Activated naive CD8-positive, alpha-beta T cell treated with anti-CD3 and anti-CD28 coated beads for 36 hours (primary cell): ENCODE measurements around the gene GPBP1. TPM values are rescaled to one million over a fixed set of nuclear protein-coding genes. Genes with fewer than 3 reads are reported as not detected.
"Not testable (repeated sequence)": the region's sequence is repeated elsewhere in the genome, so short reads cannot be mapped to it uniquely, and the experiment has no call there.

Experiments used
- DNase-seq: peaks from one replicate; pipeline ENCODE4 v3.0.0; 2021
- H3K27ac Mint-ChIP-seq: one replicate; pipeline ENCODE4 v1.8.0; 2022; ENCODE audit warnings: mild to moderate bottlenecking, moderate library complexity, mixed read lengths
- H3K27me3 Mint-ChIP-seq: one replicate; pipeline ENCODE4 v1.8.0; 2022; ENCODE audit warnings: mild to moderate bottlenecking, mixed read lengths
- H3K36me3 Mint-ChIP-seq: one replicate; pipeline ENCODE4 v1.8.0; 2021; ENCODE audit warnings: mild to moderate bottlenecking, mixed read lengths
- H3K4me1 Mint-ChIP-seq: one replicate; pipeline ENCODE4 v1.8.0; 2021; ENCODE audit warnings: mixed read lengths
- H3K4me3 Mint-ChIP-seq: one replicate; pipeline ENCODE4 v1.8.0; 2022; ENCODE audit warnings: mild to moderate bottlenecking, moderate library complexity, mixed read lengths
- H3K9me3 Mint-ChIP-seq: one replicate; pipeline ENCODE4 v1.8.0; 2022; ENCODE audit warnings: mixed read lengths
- total RNA-seq, 2 experiments: library from RNA; stranded (reverse); gene quantifications; one replicate each; pipeline ENCODE4 v1.2.3, GENCODE V29; 2021

The GPBP1 gene
- total RNA-seq, 2 experiments from 2014 or later, result 82.2 to 84.6 TPM

DNA sequence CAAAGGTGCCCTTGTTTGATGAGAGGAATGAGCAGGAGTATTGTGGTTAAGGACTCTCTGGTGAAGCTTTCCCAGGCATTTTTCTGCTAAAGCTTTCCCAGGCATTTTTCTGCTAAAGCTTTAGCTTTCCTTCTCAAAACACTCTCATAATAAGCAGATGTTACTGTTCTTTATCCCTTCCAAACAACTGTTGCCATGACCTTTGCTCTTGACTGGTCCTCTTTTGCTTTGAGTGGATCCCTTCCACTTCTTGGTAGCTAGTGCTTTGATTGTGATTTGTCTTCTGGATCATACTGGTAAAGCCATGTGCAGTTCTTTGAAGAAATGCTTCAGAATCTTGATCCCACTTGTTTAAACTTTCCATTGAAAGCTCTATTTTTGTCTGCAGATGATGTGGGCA lies 85.8 kb downstream of the GPBP1 start:
- Mint-ChIP-seq H3K36me3 (peaks cover 53% of the 10 kb centered on the region), H3K27me3 (no peaks in the 10 kb centered on the region)

DNA sequence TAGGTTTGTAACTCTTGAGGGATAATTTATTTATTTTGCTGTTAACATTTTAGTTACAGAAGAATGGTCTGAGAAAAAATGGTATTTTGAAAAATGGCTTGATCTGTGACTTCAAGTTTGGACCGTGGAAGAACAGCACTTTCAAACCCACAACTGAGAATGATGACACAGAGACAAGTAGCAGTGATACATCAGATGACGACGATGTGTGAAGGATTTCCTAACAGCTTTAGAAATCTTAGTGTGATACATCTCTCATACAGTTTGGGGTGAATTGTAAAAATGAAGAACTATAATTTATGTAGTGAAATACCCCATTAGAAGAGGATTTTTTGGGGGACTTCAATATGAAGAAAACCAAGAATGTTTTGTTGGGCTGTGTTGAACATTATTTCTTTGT lies 88.7 kb downstream of the GPBP1 start:
- H3K4me3 Mint-ChIP-seq, result no peak overlapping the region
- DNase-seq, result no peak

More for the DNA sequence above, 85.8 kb downstream of the GPBP1 start:
- DNase-seq, result no peak
- Mint-ChIP-seq H3K4me3 (no peak overlapping the region), H3K4me1 (peaks cover 38% of the 10 kb centered on the region), H3K27ac (peak overlapping the region; percentile 81), H3K9me3 (no peaks in the 10 kb centered on the region)

DNA sequence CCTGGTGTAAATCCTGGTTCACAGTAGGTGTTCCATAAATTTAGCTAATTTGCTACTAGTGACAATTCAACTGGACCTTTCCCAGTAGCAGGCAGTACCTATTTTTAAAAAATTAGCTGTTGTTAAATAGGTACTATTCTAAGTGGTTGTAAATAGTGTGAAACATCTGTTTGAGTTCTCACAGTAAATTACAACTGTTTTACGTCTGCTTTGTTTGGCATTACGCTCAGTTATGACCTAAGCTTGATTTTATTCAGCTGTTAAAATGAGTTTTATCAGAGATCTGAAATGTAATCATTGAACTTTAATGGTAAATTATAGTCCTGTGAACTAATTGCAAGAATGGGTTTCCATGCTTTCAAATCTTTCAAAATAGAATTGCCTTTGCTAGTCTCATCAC lies 93.9 kb downstream of the GPBP1 start:
- Mint-ChIP-seq H3K9me3 (no peaks in the 10 kb centered on the region), H3K4me3 (no peak overlapping the region), H3K36me3 (peaks cover 7% of the 10 kb centered on the region), H3K4me1 (peaks cover 6% of the 10 kb centered on the region), H3K27me3 (no peaks in the 10 kb centered on the region), H3K27ac (no peak overlapping the region)
- DNase-seq, result no peak

More for the DNA sequence above, 88.7 kb downstream of the GPBP1 start:
- Mint-ChIP-seq H3K9me3 (no peaks in the 10 kb centered on the region), H3K27ac (no peak overlapping the region), H3K36me3 (peaks cover 48% of the 10 kb centered on the region), H3K4me1 (peaks cover 30% of the 10 kb centered on the region), H3K27me3 (no peaks in the 10 kb centered on the region)

DNA sequence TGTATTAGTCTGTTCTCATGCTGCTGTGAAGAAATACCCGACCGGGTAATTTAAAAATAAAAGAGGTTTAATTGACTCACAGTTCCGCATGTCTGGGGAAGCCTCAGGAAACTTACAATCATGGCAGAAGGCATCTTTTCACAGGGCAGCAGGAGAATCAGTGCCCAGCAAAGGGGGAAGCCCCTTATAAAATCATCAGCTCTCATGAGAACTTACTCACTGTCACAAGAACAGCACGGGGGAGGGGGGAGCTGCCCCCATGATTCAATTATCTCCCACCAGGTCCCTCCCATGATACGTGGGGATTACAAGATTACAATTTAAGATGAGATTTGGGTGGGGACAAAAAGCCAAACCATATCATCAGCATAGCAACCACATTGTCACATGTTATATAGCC lies 102.5 kb downstream of the GPBP1 start:
- Mint-ChIP-seq H3K9me3 (no peaks in the 10 kb centered on the region), H3K27me3 (peaks cover 4% of the 10 kb centered on the region), H3K4me3 (no peak overlapping the region), H3K27ac (no peak overlapping the region), H3K36me3 (no peaks in the 10 kb centered on the region), H3K4me1 (peaks cover 4% of the 10 kb centered on the region)
- DNase-seq, result peak; percentile 4

DNA sequence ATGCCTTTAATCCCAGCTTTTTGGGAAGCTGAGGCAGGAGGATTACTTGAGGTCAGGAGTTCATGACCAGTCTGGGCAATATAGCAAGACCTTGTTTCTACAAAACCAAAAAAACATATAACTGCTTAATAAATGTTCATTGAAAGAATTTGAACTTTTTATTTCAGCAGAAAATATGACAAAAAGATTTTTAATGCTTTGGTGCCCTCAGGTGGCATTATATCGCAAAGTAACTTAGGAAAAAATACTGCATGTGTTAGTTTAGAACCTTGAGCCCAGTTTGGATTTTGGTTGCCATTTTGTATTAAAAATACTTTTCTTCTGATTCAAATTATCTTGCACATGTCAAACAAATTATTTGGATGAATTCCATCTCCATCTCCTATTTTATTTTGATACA lies 103.2 kb downstream of the GPBP1 start:
- Mint-ChIP-seq H3K9me3 (no peaks in the 10 kb centered on the region), H3K36me3 (no peaks in the 10 kb centered on the region), H3K4me1 (peaks cover 4% of the 10 kb centered on the region), H3K27ac (no peak overlapping the region), H3K27me3 (peaks cover 4% of the 10 kb centered on the region), H3K4me3 (no peak overlapping the region)
- no peak for DNase-seq

DNA sequence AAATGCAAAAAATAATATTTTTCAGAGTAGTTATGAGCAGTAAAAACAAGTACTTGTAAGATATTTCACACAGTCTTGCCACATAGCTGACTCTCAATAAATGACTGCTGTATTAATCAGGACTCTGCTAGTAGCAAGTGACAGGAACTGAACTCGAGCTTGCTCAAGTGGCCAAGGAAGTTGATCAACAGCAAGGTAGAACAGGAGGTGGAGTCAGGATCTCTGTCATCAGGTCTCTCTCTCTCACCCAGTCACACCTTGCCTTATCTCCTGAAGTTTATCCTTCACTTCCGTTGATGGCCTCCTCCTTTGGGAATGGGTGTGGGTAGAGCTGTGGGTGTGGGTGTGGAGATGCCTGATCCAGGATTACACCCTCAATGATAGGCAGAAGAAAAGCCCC lies 107.0 kb downstream of the GPBP1 start:
- Mint-ChIP-seq H3K27ac (no peak overlapping the region), H3K27me3 (peaks cover 4% of the 10 kb centered on the region), H3K36me3 (peaks cover 3% of the 10 kb centered on the region), H3K4me3 (no peak overlapping the region), H3K9me3 (peaks cover 3% of the 10 kb centered on the region), H3K4me1 (peaks cover 4% of the 10 kb centered on the region)
- DNase-seq, result no peak

DNA sequence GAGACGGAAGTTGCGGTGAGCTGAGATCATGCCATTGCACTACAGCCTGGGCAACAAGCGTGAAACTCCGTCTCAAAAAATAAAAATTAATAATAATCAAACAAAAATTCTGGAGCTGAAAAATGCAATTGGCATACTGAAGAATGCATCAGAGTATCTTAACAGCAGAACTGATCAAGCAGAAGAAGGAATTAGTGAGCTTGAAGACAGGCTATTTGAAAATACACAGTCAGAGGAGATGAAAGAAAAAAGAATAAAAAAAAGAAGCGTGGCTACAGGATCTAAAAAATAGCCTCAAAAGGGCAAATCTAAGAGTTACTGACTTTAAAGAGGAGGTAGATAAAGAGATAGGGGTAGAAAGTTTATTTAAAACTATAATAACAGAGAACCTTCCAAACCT lies 111.2 kb downstream of the GPBP1 start:
- H3K9me3 Mint-ChIP-seq, H3K4me1 Mint-ChIP-seq, H3K4me3 Mint-ChIP-seq, H3K36me3 Mint-ChIP-seq, DNase-seq, H3K27ac Mint-ChIP-seq: not testable (repeated sequence)
- peaks cover 10% of the 10 kb centered on the region for H3K27me3 Mint-ChIP-seq

DNA sequence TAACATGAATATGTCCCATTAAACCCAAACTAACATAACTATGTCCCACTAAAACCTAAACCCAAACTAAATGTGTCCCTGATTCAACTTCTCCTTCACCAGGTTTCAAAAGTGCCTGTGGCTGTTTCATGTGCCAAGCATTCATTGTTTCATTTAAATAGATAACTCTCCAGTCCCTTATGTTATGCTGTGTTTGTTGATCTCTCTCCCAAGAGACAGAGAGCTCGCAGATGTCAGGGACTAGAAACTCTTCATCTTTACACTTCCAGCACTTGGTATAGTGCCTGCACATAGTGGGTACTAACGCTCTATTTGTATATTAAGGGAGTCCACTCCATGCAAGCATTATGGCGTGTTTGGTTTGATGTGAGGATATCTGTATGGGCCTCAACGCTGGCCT lies 118.0 kb downstream of the GPBP1 start:
- Mint-ChIP-seq H3K4me3 (no peak overlapping the region), H3K27me3 (peaks cover 4% of the 10 kb centered on the region), H3K9me3 (no peaks in the 10 kb centered on the region), H3K36me3 (no peaks in the 10 kb centered on the region), H3K27ac (no peak overlapping the region), H3K4me1 (no peaks in the 10 kb centered on the region)
- DNase-seq, result no peak

DNA sequence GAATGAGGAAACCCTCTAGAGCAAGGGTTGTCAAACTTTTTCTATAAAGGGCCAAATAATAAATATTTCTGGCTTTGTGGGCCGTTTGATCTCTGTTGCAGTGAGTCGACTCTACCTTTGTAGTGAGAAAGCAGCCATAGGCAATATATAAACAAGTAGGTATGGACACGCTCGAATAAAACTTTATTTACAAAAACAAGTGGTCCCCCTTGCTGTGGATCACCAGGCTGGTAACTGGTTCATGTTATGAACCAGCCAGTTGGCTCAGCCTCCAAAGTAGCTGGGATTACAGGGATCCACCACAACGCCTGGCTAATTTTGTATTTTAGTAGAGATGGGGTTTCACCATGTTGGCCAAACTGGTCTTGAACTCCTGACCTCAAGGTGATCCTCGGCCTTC lies 118.5 kb downstream of the GPBP1 start:
- Mint-ChIP-seq H3K27ac (no peak overlapping the region), H3K4me3 (no peak overlapping the region), H3K27me3 (peaks cover 4% of the 10 kb centered on the region), H3K4me1 (no peaks in the 10 kb centered on the region), H3K36me3 (no peaks in the 10 kb centered on the region), H3K9me3 (no peaks in the 10 kb centered on the region)
- DNase-seq, result no peak

DNA sequence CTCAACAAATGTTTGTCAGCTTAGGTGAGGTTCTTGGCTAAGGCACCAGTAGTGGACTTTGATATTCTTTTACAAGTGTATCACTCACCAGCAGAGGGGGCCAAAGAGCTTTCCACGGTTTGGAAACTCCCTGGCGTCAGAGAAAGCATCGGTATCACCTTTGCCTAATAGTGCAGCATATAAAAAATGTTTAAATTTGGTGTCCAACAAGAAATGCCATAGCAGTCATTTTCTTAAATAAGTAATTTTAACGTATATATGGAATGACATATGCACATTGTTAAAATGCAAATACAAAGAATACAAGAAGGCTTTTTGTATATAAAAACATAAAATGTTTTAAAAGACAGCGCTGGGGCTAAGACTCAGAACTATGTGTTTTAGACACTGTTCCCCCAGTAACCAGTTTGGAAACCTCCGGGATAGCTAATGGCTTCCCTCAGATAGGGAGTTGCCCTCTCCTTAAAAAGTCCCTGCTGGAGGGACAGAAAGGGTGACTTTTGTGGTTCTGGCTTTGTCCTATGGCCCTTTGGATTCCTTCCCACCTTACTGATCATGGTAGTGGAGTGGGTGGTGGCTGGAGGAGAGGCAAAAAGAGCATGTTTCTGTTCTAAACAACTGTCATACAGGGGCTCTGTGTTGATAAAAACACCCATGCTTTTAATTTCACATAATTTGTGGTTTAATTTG lies 124.6 kb downstream of the GPBP1 start:
- H3K36me3 Mint-ChIP-seq, result no peaks in the 10 kb centered on the region
- H3K4me1 Mint-ChIP-seq, result peaks cover 25% of the 10 kb centered on the region
- no peak overlapping the region for H3K4me3 Mint-ChIP-seq
- H3K9me3 Mint-ChIP-seq, result no peaks in the 10 kb centered on the region
- peak overlapping the region; percentile 36 for H3K27ac Mint-ChIP-seq
- no peaks in the 10 kb centered on the region for H3K27me3 Mint-ChIP-seq
- DNase-seq, result peak; percentile 66

DNA sequence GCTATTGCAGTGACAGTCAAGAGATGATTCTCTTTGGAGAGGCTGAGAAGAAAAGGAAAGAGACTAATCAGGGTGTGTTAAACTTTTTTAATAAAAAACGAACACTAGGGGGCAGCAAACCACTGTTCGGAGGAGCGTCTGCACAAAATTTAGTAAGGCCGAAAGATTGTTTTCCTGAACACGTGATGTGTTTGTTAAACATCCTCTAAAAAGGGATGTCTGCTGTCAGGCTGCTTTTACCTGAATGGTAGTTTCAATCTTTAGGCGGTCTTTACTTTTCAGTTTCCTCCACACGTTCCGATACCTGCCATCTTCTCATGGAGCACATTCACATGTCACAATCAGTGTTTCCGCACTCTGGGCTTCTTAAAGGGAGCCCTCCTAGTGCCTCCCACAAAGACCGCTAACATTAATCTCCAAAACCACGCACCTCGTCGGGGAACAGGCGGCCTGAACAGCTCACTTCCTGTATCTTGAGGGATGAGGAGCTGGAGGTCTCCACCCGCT lies 125.2 kb downstream of the GPBP1 start:
- Mint-ChIP-seq H3K27me3 (no peaks in the 10 kb centered on the region), H3K36me3 (no peaks in the 10 kb centered on the region), H3K9me3 (no peaks in the 10 kb centered on the region), H3K4me3 (no peak overlapping the region), H3K4me1 (peaks cover 26% of the 10 kb centered on the region), H3K27ac (peak overlapping the region; percentile 36)
- DNase-seq, result peak; percentile 40

DNA sequence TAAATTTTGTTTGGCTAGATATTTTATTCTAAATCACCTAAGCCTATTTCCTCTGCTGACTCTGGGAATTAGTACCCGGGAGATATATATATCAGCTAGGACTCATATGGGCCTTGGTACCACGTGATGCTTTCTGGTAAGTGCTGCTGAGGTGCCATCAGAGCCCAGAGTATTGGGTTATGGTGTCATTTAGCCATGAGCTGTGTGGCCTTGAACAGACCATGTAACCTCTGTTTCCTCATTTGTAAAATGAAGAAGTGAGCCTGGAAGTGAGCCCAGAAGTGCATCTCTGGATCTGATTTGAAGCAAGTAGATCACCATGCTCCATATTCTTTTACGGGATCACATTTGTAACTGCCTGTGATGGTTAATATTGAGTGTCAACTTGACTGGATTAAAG lies 126.1 kb downstream of the GPBP1 start:
- Mint-ChIP-seq H3K36me3 (no peaks in the 10 kb centered on the region), H3K27ac (no peak overlapping the region), H3K27me3 (no peaks in the 10 kb centered on the region), H3K4me3 (no peak overlapping the region), H3K4me1 (peaks cover 26% of the 10 kb centered on the region), H3K9me3 (no peaks in the 10 kb centered on the region)
- no peak for DNase-seq

DNA sequence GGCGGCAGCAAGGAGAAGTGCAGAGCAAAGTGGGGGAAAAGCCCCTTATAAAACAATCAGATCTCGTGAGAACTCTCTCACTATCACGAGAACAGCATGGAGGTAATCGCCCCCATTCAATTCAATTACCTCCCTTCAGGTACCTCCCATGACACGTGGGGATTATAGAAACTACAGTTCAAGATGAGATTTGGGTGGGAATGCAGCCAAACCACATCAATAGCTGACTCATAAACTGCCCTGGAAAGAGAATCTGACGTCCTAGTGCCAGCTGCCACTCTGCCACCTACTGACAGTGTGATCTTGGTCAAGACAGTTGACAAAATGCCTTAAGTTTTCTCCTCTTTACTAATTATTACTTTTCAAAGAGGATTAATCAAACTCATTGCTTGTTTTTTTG lies 128.3 kb downstream of the GPBP1 start:
- DNase-seq, result peak; percentile 53
- Mint-ChIP-seq H3K9me3 (peaks cover 7% of the 10 kb centered on the region), H3K36me3 (no peaks in the 10 kb centered on the region), H3K4me3 (no peak overlapping the region), H3K4me1 (peaks cover 26% of the 10 kb centered on the region), H3K27me3 (peaks cover 3% of the 10 kb centered on the region), H3K27ac (no peak overlapping the region)

DNA sequence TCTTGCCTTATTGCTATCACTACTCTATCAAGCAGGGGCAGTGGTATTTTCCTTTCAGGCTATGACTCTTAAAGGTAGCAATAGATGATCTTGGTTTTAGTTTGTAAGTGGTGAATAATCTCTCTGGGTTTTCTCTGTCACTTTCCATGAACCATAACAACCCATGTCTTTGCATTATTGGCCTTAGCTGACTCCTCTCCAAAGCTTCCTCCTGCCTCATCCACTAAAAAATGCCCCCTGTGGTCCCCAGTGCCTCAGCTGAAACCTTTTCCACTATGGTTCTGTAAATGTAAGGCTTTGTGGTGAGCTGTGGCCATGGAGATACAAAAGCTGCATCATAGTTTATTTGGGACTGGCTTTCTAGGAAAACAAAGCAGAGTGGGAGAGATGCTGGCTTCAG lies 128.8 kb downstream of the GPBP1 start:
- Mint-ChIP-seq H3K4me1 (peaks cover 26% of the 10 kb centered on the region), H3K27me3 (peaks cover 3% of the 10 kb centered on the region), H3K27ac (peak overlapping the region; percentile 57), H3K4me3 (no peak overlapping the region), H3K36me3 (no peaks in the 10 kb centered on the region), H3K9me3 (peaks cover 7% of the 10 kb centered on the region)
- no peak for DNase-seq

DNA sequence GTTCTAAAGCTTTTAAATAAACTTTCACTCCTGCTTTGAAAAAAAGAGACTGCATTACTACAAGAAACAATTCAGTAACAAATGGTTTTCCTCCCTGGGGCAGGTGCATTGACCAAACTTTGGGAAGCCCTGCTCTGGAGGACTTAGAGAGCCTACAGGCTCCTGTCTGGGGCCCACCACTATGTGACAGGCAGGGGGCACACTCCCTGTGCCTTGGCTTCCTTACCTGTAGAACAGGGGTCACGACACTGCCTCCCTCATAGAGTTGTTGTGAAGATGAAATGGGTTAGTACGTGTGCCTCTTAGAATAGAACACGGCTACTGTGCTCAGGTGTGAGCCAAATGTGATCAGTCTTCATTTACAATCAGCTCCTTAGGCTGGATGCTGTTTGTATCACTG lies 130.1 kb downstream of the GPBP1 start:
- Mint-ChIP-seq H3K27ac (no peak overlapping the region), H3K9me3 (peaks cover 10% of the 10 kb centered on the region), H3K36me3 (no peaks in the 10 kb centered on the region), H3K4me3 (no peak overlapping the region), H3K27me3 (peaks cover 3% of the 10 kb centered on the region), H3K4me1 (peaks cover 22% of the 10 kb centered on the region)
- DNase-seq, result no peak

DNA sequence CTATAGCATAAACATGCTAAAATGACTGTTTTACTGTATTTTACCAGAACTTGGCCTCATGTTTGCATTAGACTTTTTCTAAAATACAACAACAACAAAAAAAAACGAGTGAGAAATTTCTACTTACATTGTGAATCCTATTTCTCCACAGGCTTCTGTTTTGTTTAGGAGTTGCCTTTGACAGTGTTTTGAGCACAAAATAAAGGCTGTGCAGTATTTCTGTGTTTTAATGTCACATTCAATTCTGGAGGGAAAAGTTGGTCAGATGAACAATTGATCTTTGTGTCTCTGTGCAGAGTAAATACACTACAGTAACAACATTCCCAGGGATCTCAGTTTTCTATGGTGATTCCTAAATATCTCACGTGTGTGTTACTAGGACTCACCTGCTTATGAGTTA lies 131.1 kb downstream of the GPBP1 start:
- no peak for DNase-seq
- Mint-ChIP-seq H3K36me3 (no peaks in the 10 kb centered on the region), H3K9me3 (peaks cover 10% of the 10 kb centered on the region), H3K4me3 (no peak overlapping the region), H3K27ac (no peak overlapping the region), H3K27me3 (peaks cover 3% of the 10 kb centered on the region), H3K4me1 (peaks cover 22% of the 10 kb centered on the region)
